Pancreas (tissue), 10 donors: Measurements from ENCODE around the gene IRF9. TPM values are rescaled to one million over a fixed set of nuclear protein-coding genes. Genes with fewer than 3 reads are reported as not detected.
"Not testable (repeated sequence)": the region's sequence is repeated elsewhere in the genome, so short reads cannot be mapped to it uniquely, and the experiment has no call there.

Source experiments
- ATAC-seq, 4 donors: fragments of 200-7000 bp; cut with Tn5 transposase; one replicate each; pipeline versions ENCODE4 v1.8.0 to v1.9.1; 2020; ENCODE audit warnings: mild to moderate bottlenecking in 4 of 4, moderate library complexity in 4 of 4
- DNase-seq, 6 donors: peaks; one replicate each; pipeline ENCODE4 v3.0.0-alpha.2; 2020
- FAIRE-seq: peaks from 2 replicates; lab custom pipeline; 2012; peaks lifted over from hg19 to GRCh38; lab: Jason Lieb, UNC
- H3K27ac ChIP-seq, 4 donors: fragments of 200-600 bp; sonication (generic); 1 replicate in 3 of 4; 2 replicates in 1 of 4; pipeline versions ENCODE4 v1.5.0 to v1.8.0; 2020
- H3K27me3 ChIP-seq, 4 donors: fragments of 200-600 bp; one replicate each; pipeline ENCODE4 v1.8.0; 2021
- H3K36me3 ChIP-seq, 3 donors: fragments of 200-600 bp; sonication (generic) in 1 of 3; one replicate each; pipeline versions ENCODE4 v1.5.0 to v1.8.0; 2020 to 2021
- H3K4me1 ChIP-seq, 3 donors: fragments of 200-600 bp; one replicate each; pipeline ENCODE4 v1.8.0; 2021
- H3K4me3 ChIP-seq, 4 donors: fragments of 200-600 bp; sonication (generic) in 2 of 4; one replicate each; pipeline versions ENCODE4 v1.5.0 to v1.8.0; 2020 to 2021
- H3K9me3 ChIP-seq, 4 donors: fragments of 200-600 bp; one replicate each; pipeline ENCODE4 v1.8.0; 2021
- whole genome bisulfite sequencing, 2 donors: extraction: QIAGEN DNeasy Blood & Tissue Kit; methylation state at CpG; one replicate each; pipeline ENCODE4 v1.1.7; 2013; 5-methylcytosine and 5-hydroxymethylcytosine counted together
- intact Hi-C, 3 donors: fragments of 100-400 bp; cut with DNase I; formaldehyde crosslinking; loops; one replicate each; pipeline versions ENCODE4 v1.11.1 to v1.14.2; 2022
- polyA plus RNA-seq, 2 donors: library from polyadenylated mRNA; stranded (reverse); fragments of 200-250 nt; gene quantifications; one replicate each; pipeline ENCODE4 v1.2.3, GENCODE V29; 2013
- total RNA-seq, 6 donors: library from RNA; stranded (reverse); fragmentation: NEBNext Ultra II Directional in 4 of 6; extraction: Animal tissue kit (Norgen Biotek cat#: 25700) in 4 of 6; gene quantifications; one replicate each; pipeline versions ENCODE4 v1.2.1 to v1.2.4, GENCODE V29; 2021 to 2023
- TF ChIP-seq, protein P1 (sequence below), 4 donors: fragments of 200-600 bp; sonication (generic) in 3 of 4; IDR thresholded peaks; one replicate each; pipeline versions ENCODE4 v1.5.0 to v1.8.0; 2021; ENCODE audit warnings: antibody characterized with exemption in 4 of 4
- donor health status: healthy with polysubstance abuse.
- donor health status: DM: no; HTN: no; CAD: no; lungs with moderate emphysema.
- donor health status: DM: no; HTN: no; CAD: no.
- donor health status: control.
- donor health status: control.
- donor health status: Bipolar disorder and iron deficiency.
- donor health status: DM: yes; HTN: yes; CAD: no.
- donor health status: DM: no; HTN: no; CAD: no.
- donor health status: DM: no; HTN: no; CAD: no.
- donor health status: DM: yes; HTN: yes; CAD: no.

Gene IRF9
- total and polyA plus RNA-seq, 8 donors, result 20.3 to 60.8 (median 37.3) TPM

DNA sequence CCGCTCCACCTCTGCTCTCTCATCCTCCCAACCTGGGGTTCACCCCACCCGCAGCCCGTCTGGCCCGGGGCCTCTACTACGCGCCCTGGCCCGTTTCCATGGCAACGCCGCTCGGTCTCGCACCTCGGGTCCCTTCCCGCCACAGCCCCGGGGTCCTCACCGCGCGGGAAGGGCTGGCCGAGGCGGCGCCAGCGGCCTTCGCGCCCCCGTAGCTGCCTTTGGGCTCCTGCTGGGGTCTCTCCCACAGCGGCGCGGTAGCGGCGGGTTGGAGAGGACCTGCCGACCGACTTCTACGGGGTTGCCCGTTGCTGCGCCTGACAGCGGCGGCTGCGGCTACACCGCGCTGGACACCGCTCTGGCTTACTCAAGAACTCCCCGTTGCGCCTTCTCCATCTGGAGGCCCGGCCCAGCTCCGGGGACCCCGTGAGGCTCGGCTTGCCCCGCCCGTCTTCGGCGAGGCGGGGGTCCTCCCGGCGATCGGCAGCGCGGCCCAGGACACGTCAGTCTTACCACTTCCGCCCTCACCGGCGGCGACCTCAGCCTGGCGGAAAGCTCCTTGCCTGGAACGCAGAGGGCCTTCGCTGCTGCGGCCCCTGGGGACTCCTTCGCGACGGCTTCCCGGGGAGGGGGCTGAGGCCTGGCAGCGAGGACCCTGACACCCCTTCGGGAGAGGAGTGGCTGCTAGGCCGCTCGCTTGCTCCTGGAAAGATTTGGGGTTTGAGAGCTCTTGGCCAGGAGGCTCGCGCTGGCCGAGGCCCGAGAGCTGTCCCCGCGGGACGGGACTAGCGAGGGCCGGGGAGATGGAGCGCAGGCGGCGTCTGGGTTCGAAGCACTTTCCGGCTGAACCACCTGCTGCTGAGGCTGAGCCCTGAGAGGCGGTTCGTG, 34.4 kb downstream of the IRF9 start, which contains the start of gene TM9SF1:
TM9SF1 (minus strand) TSS at position 256 of the 885 bp plus-strand sequence. CDS start 422 bp downstream, outside the sequence.
- Histone ChIP-seq H3K4me1 (peaks cover 0 to 26% (median 4%) of the 10 kb centered on the region in 3 donors), H3K4me3 (peak within 1 kb of the TSS; percentile 59 to 99 (median 96)), H3K36me3 (peaks cover 0 to 6% (median 0%) of the 10 kb centered on the region in 3 donors), H3K9me3 (no peaks in the 10 kb centered on the region), H3K27ac (peak within 1 kb of the TSS; percentile 94 to 100 (median 99)), H3K27me3 (no peaks in the 10 kb centered on the region)
- TF ChIP-seq, protein P1, sequence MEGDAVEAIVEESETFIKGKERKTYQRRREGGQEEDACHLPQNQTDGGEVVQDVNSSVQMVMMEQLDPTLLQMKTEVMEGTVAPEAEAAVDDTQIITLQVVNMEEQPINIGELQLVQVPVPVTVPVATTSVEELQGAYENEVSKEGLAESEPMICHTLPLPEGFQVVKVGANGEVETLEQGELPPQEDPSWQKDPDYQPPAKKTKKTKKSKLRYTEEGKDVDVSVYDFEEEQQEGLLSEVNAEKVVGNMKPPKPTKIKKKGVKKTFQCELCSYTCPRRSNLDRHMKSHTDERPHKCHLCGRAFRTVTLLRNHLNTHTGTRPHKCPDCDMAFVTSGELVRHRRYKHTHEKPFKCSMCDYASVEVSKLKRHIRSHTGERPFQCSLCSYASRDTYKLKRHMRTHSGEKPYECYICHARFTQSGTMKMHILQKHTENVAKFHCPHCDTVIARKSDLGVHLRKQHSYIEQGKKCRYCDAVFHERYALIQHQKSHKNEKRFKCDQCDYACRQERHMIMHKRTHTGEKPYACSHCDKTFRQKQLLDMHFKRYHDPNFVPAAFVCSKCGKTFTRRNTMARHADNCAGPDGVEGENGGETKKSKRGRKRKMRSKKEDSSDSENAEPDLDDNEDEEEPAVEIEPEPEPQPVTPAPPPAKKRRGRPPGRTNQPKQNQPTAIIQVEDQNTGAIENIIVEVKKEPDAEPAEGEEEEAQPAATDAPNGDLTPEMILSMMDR (IDR thresholded peaks at IDR 0.05), result no peak
- ATAC-seq (peak; percentile 94 to 97 (median 95)), DNase-seq (peak; percentile 88 to 97 (median 90)), FAIRE-seq (no peak)
- WGBS, 2 donors, result 0% methylated on average over 86 to 89 of the region's 89 CpGs
- intact Hi-C loops, result no loop called here

DNA sequence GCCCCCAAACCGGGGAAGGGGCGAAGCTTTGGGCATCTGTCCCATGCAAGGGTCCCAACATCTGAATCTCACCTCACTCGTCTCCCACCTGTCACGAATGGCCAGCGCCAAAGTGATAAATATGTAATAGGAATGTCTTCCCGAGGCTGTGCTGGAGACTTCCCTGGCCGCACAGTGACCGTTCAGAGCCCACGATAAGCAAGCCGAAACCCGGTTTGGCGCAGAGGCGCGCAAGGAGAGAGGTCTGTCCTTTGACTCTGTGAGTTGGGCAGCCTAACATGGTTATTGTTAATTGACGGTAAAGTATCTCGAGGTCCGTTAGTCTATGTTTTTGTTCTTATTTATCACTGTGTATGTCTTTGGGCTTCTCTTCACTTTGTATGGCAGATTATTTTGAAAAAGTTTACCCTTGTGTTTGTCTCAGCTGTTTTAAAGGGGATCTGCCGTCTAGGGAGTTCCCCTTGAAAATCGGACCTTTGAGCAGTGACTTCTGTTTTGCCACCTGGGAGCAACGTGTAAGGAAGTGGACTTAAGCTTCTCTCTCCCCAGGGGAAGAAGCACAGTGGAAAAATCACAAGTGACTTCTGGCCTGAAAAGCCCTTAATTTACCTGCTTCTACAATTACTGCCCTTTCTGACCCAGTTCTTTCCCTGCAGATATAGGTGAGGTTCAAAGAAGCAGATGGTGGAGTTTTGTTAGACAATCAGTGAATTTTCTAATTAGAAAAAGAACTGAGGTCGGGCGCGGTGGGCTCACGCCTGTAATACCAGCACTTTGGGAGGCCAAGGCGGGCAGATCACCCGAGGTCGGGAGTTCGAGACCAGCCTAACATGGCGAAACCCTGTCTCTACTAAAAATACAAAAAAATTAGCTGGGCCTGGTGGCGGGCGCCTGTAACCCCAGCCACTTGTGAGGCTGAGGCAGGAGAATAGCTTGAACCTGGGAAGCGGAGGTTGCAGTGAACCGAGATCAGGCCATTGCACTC, 35.3 kb downstream of the IRF9 start:
- Histone ChIP-seq H3K4me1 (peaks cover 0 to 26% (median 4%) of the 10 kb centered on the region in 3 donors), H3K27me3 (no peaks in the 10 kb centered on the region), H3K4me3 (peak overlapping the region; percentile 59 to 99 (median 96)), H3K9me3 (no peaks in the 10 kb centered on the region), H3K36me3 (peaks cover 0 to 6% (median 0%) of the 10 kb centered on the region in 3 donors), H3K27ac (peak overlapping the region; percentile 94 to 100 (median 99))
- FAIRE-seq (no peak), DNase-seq (no peak), ATAC-seq (peak; percentile 29 to 60 (median 46))
- WGBS, 2 donors, result 13 to 15% methylated on average over 33 of the region's 33 CpGs
- TF ChIP-seq, protein P1 (IDR thresholded peaks at IDR 0.05), result no peak
- intact Hi-C loops, result no loop called here

DNA sequence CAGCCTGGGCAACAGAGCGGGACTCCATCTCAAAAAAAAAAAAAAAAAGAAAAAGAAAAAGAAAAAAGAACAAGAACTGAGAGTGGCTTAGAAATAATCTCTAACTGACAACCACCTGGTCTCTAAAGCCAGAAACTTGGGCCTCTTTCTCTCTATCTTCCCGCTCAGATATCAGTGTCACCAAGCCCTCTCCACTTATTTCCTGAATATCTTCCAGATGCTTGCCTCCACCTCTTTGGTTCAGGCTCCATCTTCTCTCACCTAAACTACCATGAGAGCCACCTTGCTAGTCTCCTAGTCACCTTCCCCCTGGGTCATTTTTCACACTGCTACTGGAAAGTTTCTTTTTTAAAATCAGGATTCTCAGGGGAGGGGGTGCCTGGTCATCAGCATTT, 36.0 kb downstream of the IRF9 start:
- TF ChIP-seq, protein P1 (IDR thresholded peaks at IDR 0.05), result no peak
- peak overlapping the region; percentile 59 to 99 (median 96) for H3K4me3 ChIP-seq

DNA sequence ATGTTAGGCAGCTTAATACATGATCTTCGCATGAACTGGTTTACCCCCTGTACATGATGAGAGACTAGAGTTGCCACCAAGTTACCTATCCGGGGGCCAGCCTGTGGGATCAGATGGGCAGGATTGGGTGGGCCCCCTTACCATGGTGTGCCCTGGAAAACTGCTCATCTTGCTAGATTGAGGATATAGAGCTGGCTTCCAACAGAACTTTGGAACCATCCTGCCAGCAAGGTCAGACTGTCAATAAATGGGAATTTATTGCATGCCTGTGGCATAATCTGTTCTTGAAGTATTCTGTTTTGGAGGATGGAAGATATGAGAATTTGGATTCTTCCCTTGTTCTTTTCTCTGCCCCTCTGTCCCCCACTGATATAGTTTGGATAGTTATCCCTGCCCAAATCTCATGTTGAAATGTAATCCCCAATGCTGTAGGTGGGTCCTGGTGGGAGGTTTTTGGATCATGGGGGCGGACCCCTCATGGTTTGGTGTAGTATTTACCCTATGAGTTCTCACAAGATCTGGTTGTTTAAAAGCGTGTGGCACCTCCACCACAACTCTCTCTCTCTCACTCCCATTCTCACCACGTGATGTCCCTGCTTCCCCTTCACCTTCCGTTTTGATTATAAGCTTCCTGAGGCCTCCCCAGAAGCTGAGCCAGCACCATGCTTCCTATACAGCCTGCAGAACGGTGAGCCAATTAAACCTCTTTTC, 37.9 kb downstream of the IRF9 start:
- Histone ChIP-seq H3K27me3 (no peaks in the 10 kb centered on the region), H3K4me1 (peaks cover 0 to 26% (median 4%) of the 10 kb centered on the region in 3 donors), H3K4me3 (no peak overlapping the region), H3K9me3 (no peaks in the 10 kb centered on the region), H3K27ac (no peak overlapping the region), H3K36me3 (no peaks in the 10 kb centered on the region)
- DNase-seq (no peak), FAIRE-seq (no peak), ATAC-seq (no peak)
- intact Hi-C loops, result no loop called here
- 85 to 87% methylated on average over 7 of the region's 7 CpGs for WGBS, 2 donors
- TF ChIP-seq, protein P1 (IDR thresholded peaks at IDR 0.05), result no peak

More for the DNA sequence above, 36.0 kb downstream of the IRF9 start:
- FAIRE-seq (no peak), DNase-seq (no peak), ATAC-seq (no peak)
- Histone ChIP-seq H3K27ac (peak overlapping the region in 3 of 4 donors; percentile 94 to 100 (median 99)), H3K27me3 (no peaks in the 10 kb centered on the region), H3K36me3 (peaks cover 0 to 6% (median 0%) of the 10 kb centered on the region in 3 donors), H3K4me1 (peaks cover 0 to 26% (median 4%) of the 10 kb centered on the region in 3 donors), H3K9me3 (no peaks in the 10 kb centered on the region)
- intact Hi-C loops, result no loop called here
- WGBS, 2 donors, result 41 to 50% methylated on average over 2 of the region's 2 CpGs

DNA sequence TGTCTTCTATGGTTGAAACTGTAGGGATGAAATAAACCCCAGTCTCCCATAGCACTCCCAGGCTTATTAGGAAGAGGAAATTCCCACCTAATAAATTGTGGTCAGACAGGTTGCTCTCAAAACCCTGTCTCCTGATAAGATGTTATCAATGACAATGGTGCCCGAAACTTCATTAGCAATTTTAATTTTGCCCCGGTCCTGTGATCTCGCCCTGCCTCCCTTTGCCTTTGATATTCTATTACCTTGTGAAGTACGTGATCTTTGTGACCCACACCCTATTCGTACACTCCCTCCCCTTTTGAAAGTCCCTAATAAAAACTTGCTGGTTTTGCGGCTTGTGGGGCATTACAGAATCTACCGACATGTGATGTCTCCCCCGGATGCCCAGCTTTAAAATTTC, 41.5 kb downstream of the IRF9 start:
- H3K36me3 ChIP-seq, intact Hi-C loops, H3K4me3 ChIP-seq, H3K27me3 ChIP-seq, H3K9me3 ChIP-seq, FAIRE-seq, DNase-seq, ATAC-seq, H3K27ac ChIP-seq: not testable (repeated sequence)
- peaks cover 0 to 14% (median 4%) of the 10 kb centered on the region in 3 donors for H3K4me1 ChIP-seq
- WGBS, 2 donors, result 93% methylated on average over 8 of the region's 8 CpGs

DNA sequence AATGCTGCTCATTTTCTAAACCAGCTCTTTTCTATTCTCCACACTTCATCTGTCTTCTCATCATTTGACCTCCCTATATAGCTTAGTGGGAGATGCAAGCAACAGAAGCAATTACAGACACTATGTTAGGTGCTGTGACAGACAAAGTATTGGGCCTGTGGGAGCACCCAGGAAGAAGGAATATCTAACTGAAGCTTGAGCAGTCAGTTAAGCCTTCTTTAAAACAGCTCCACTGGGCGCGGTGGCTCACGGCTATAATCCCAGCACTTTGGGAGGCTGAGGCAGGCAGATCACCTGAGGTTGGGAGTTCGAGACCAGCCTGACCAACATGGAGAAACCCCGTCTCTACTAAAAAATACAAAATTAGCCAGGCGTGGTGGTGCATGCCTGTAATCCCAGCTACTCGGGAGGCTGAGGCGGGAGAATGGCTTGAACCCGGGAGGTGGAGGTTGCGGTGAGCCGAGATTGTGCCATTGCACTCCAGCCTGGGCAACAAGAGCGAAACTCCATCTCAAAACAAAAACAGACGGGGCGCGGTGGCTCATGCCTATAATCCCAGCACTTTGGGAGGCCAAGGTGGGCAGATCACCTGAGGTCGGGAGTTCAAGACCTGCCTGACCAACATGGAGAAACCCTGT, 42.3 kb downstream of the IRF9 start:
- FAIRE-seq, H3K27me3 ChIP-seq, H3K4me1 ChIP-seq, H3K36me3 ChIP-seq, ATAC-seq, H3K4me3 ChIP-seq, H3K27ac ChIP-seq, H3K9me3 ChIP-seq, intact Hi-C loops: not testable (repeated sequence)
- DNase-seq, result peak in 1 of 6 donors; percentile 3
- WGBS, 2 donors, result 96 to 98% methylated on average over 15 to 16 of the region's 16 CpGs
